GM23248 (cell line): ENCODE measurements around the gene AEBP1. TPM values are rescaled to one million over a fixed set of nuclear protein-coding genes. Genes with fewer than 3 reads are reported as not detected.

Source experiments
- DNase-seq: peaks from one replicate; pipeline ENCODE4 v3.0.0-alpha.2; 2015
- H2AFZ ChIP-seq: fragments of 200-600 bp; sonication (generic); 2 replicates; pipeline ENCODE4 v1.6.1; 2016; ENCODE audit warnings: antibody characterized with exemption
- H3F3A ChIP-seq: fragments of 200-600 bp; sonication (generic); 2 replicates; pipeline ENCODE4 v1.6.1; 2016; ENCODE audit warnings: mild to moderate bottlenecking, antibody characterized with exemption, mixed run types; ENCODE audit not compliant: insufficient read depth
- H3K27ac ChIP-seq: fragments of 200-600 bp; sonication (generic); 2 replicates; pipeline ENCODE4 v1.5.1; 2016; ENCODE audit warnings: mild to moderate bottlenecking
- H3K27me3 ChIP-seq: fragments of 200-600 bp; sonication (generic); replicated peaks from 2 replicates; pipeline ENCODE4 v1.6.1; 2016; ENCODE audit warnings: mild to moderate bottlenecking; ENCODE audit not compliant: insufficient read depth
- H3K36me3 ChIP-seq: fragments of 200-600 bp; sonication (generic); 2 replicates; pipeline ENCODE4 v1.6.1; 2016; ENCODE audit warnings: low read depth, mild to moderate bottlenecking
- H3K4me1 ChIP-seq: fragments of 200-600 bp; sonication (generic); 2 replicates; pipeline ENCODE4 v1.6.1; 2016; ENCODE audit warnings: mild to moderate bottlenecking; ENCODE audit not compliant: insufficient read depth
- H3K4me2 ChIP-seq: fragments of 200-600 bp; sonication (generic); one replicate; pipeline ENCODE4 v1.6.1; 2016; ENCODE audit warnings: mild to moderate bottlenecking; ENCODE audit not compliant: unreplicated experiment
- H3K4me3 ChIP-seq: fragments of 200-600 bp; sonication (generic); 2 replicates; pipeline ENCODE4 v1.5.1; 2016; ENCODE audit warnings: mild to moderate bottlenecking
- H3K79me2 ChIP-seq: fragments of 200-600 bp; sonication (generic); 2 replicates; pipeline ENCODE4 v1.6.1; 2016; ENCODE audit warnings: mild to moderate bottlenecking; ENCODE audit not compliant: insufficient read depth
- H3K9ac ChIP-seq: fragments of 200-600 bp; sonication (generic); 2 replicates; pipeline ENCODE4 v1.6.1; 2016; ENCODE audit warnings: mild to moderate bottlenecking
- H3K9me2 ChIP-seq: fragments of 200-600 bp; sonication (generic); 2 replicates; pipeline ENCODE4 v1.6.1; 2016; ENCODE audit warnings: mixed run types, mild to moderate bottlenecking, moderate library complexity; ENCODE audit not compliant: insufficient read depth
- H3K9me3 ChIP-seq: fragments of 200-600 bp; sonication (generic); one replicate; pipeline ENCODE4 v1.6.1; 2017; ENCODE audit warnings: low read depth
- H4K20me1 ChIP-seq: fragments of 200-600 bp; sonication (generic); 2 replicates; pipeline ENCODE4 v1.6.0; 2016; ENCODE audit not compliant: insufficient read depth
- EZH2 ChIP-seq: fragments of 200-600 bp; sonication (generic); IDR thresholded peaks from 2 replicates; pipeline ENCODE4 v1.6.1; 2018; ENCODE audit warnings: antibody characterized with exemption, mild to moderate bottlenecking; ENCODE audit not compliant: insufficient read depth, poor library complexity, severe bottlenecking
- EZH2phosphoT487 ChIP-seq: fragments of 200-600 bp; sonication (generic); IDR thresholded peaks from 2 replicates; pipeline ENCODE4 v1.6.1; 2018; ENCODE audit warnings: antibody characterized with exemption, moderate library complexity, mild to moderate bottlenecking, low read depth; ENCODE audit not compliant: insufficient read depth
- WGBS, 2 experiments: methylation state at CpG; one replicate each; pipeline ENCODE4 v1.1.6; 2015 to 2017; ENCODE audit warnings: low lambda C conversion rate in 2 of 2, low coverage in 1 of 2; ENCODE audit errors: missing lambda C conversion rate in 2 of 2; 5-methylcytosine and 5-hydroxymethylcytosine counted together
- in situ Hi-C: fragments of 300-500 bp; cut with MboI; formaldehyde crosslinking; loops from 2 replicates; pipeline ENCODE4 v1.15.0; 2020
- polyA plus RNA-seq: library from polyadenylated mRNA; unstranded; fragments of >200 nt; fragmentation: Nextera tagmentation; extraction: Ambion mirVana; gene quantifications from 2 replicates; pipeline ENCODE4 v1.2.1, GENCODE V29; 2016
- total RNA-seq: library from RNA; depleted of rRNA; stranded (reverse); fragments of >200 nt; shearing (Covaris generic); gene quantifications from 2 replicates; pipeline ENCODE4 v1.2.3, GENCODE V29; 2014

AEBP1 gene
- total and polyA plus RNA-seq, 2 experiments from 2014 or later: 46.6 to 53.0 TPM

DNA sequence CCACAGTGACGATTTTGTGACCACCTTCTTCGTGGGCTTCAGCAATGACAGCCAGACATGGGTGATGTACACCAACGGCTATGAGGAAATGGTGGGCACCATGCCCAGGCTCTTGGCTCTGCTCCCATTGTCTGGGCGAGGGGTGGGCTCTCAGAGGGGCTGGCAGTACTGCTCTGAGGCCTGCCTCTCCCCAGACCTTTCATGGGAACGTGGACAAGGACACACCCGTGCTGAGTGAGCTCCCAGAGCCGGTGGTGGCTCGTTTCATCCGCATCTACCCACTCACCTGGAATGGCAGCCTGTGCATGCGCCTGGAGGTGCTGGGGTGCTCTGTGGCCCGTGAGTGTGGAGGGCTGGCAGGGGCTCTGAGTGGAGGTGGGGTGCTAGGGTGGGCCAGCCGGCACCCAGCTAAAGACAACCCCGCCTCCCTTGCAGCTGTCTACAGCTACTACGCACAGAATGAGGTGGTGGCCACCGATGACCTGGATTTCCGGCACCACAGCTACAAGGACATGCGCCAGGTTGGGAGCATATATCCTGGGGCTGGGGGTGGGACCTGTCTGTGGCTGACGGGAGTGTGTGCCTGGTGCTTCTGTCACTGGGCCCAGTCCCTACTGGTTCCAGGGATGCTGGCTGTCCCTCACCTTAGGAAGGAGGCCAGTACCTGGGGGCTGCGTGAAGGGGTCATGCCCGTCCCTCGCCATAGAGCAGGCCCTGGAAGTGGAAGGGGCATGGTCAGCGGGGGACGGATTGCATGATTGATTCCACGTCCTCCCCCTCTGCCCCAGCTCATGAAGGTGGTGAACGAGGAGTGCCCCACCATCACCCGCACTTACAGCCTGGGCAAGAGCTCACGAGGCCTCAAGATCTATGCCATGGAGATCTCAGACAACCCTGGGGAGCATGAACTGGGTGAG is 6.8 kb downstream of the AEBP1 start:
- Histone ChIP-seq H3F3A (no peaks in the 10 kb centered on the region), H3K9me3 (no peaks in the 10 kb centered on the region), H3K27ac (no peak overlapping the region), H3K9me2 (no peaks in the 10 kb centered on the region), H3K4me1 (peaks cover 9% of the 10 kb centered on the region), H2AFZ (no peak overlapping the region), H3K4me2 (no peak overlapping the region), H3K27me3 (no peaks in the 10 kb centered on the region), H3K36me3 (no peaks in the 10 kb centered on the region), H3K4me3 (no peak overlapping the region), H4K20me1 (no peaks in the 10 kb centered on the region), H3K9ac (no peak overlapping the region), H3K79me2 (peaks cover 19% of the 10 kb centered on the region)
- no peak for DNase-seq
- TF ChIP-seq EZH2 (no peak), EZH2phosphoT487 (no peak)
- in situ Hi-C loops: no loop called here
- 77 to 80% methylated on average over 25 to 27 of the region's 27 CpGs for WGBS, 2 experiments

DNA sequence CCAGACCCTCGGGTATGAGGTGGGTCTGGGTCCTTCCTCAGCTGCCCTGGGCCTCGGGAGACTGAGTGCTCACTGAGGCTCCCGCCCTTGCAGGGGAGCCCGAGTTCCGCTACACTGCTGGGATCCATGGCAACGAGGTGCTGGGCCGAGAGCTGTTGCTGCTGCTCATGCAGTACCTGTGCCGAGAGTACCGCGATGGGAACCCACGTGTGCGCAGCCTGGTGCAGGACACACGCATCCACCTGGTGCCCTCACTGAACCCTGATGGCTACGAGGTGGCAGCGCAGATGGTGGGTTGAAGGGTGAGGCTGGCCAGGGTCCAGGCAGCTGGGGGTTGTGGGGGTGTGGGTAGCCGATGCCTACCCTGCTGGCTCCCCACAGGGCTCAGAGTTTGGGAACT is 7.6 kb downstream of the AEBP1 start:
- TF ChIP-seq EZH2phosphoT487 (no peak), EZH2 (no peak)
- Histone ChIP-seq H4K20me1 (no peaks in the 10 kb centered on the region), H3K36me3 (no peaks in the 10 kb centered on the region), H3K9ac (no peak overlapping the region), H3K79me2 (peaks cover 12% of the 10 kb centered on the region), H3F3A (no peaks in the 10 kb centered on the region), H2AFZ (no peak overlapping the region), H3K27me3 (no peaks in the 10 kb centered on the region), H3K9me3 (no peaks in the 10 kb centered on the region), H3K9me2 (no peaks in the 10 kb centered on the region), H3K4me2 (no peak overlapping the region), H3K27ac (no peak overlapping the region), H3K4me1 (peaks cover 1% of the 10 kb centered on the region; the same call in 1 of the 2 replicates), H3K4me3 (no peak overlapping the region)
- DNase-seq: no peak
- WGBS, 2 experiments: 87 to 89% methylated on average over 15 to 16 of the region's 16 CpGs
- in situ Hi-C loops: no loop called here

DNA sequence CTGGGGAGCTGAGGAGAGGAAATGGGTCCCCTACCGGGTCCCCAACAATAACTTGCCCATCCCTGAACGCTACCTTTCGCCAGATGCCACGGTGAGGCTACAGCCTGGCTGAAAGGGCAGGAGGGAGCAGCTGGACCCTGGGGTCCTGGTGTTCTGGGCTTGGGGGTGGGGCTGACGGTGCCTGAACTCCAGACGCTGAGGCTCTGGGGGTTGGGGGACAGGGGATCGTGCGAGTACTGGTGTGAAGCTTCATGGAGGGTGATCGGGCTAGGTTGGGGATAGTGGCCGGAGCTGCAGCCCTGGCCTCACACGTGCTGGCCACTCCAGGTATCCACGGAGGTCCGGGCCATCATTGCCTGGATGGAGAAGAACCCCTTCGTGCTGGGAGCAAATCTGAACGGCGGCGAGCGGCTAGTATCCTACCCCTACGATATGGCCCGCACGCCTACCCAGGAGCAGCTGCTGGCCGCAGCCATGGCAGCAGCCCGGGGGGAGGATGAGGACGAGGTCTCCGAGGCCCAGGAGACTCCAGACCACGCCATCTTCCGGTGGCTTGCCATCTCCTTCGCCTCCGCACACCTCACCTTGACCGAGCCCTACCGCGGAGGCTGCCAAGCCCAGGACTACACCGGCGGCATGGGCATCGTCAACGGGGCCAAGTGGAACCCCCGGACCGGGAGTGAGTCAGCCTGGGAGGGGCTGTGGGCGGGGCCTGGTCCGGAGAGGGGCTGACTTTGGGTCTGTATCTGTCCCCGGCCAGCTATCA is 8.3 kb downstream of the AEBP1 start:
- in situ Hi-C loops: no loop called here
- Histone ChIP-seq H3F3A (no peaks in the 10 kb centered on the region), H3K9me2 (no peaks in the 10 kb centered on the region), H3K27me3 (no peaks in the 10 kb centered on the region), H3K36me3 (no peaks in the 10 kb centered on the region), H3K4me3 (no peak overlapping the region), H3K79me2 (peaks cover 5% of the 10 kb centered on the region), H3K4me2 (no peak overlapping the region), H2AFZ (no peak overlapping the region), H3K9me3 (no peaks in the 10 kb centered on the region), H3K4me1 (no peaks in the 10 kb centered on the region), H3K27ac (no peak overlapping the region), H3K9ac (no peak overlapping the region), H4K20me1 (no peaks in the 10 kb centered on the region)
- 75 to 77% methylated on average over 34 to 41 of the region's 41 CpGs for WGBS, 2 experiments
- TF ChIP-seq EZH2 (no peak), EZH2phosphoT487 (no peak)
- DNase-seq: no peak

DNA sequence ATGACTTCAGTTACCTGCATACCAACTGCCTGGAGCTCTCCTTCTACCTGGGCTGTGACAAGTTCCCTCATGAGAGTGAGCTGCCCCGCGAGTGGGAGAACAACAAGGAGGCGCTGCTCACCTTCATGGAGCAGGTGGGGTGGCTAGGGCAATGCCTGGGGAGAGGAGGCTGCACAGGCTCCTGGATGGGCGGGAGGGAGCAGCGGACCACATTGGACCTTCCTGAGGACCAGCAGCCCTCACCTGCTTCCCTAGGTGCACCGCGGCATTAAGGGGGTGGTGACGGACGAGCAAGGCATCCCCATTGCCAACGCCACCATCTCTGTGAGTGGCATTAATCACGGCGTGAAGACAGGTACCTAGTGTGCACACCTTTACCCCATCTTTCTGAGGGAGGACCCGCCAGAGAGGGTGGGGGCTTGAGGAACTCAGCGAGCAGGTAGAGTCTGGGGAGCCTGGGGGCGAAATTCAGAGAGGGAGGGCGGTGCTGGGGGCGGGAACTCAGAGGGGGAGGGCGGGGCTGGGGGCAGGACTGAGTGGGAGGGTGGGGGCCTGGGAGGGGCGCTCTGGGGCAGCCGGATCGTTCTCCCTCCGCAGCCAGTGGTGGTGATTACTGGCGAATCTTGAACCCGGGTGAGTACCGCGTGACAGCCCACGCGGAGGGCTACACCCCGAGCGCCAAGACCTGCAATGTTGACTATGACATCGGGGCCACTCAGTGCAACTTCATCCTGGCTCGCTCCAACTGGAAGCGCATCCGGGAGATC is 9.0 kb downstream of the AEBP1 start:
- TF ChIP-seq EZH2phosphoT487 (no peak), EZH2 (no peak)
- Histone ChIP-seq H3K4me1 (no peaks in the 10 kb centered on the region), H3K79me2 (no peaks in the 10 kb centered on the region), H3K27ac (no peak overlapping the region), H3K9me2 (no peaks in the 10 kb centered on the region), H4K20me1 (no peaks in the 10 kb centered on the region), H3K4me3 (no peak overlapping the region), H3F3A (no peaks in the 10 kb centered on the region), H3K4me2 (no peak overlapping the region), H3K9me3 (no peaks in the 10 kb centered on the region), H3K27me3 (no peaks in the 10 kb centered on the region), H3K9ac (no peak overlapping the region), H2AFZ (no peak overlapping the region), H3K36me3 (no peaks in the 10 kb centered on the region)
- in situ Hi-C loops: no loop called here
- no peak for DNase-seq
- WGBS, 2 experiments: 85 to 88% methylated on average over 23 to 30 of the region's 34 CpGs
